Mesothelial cell of epicardium (in vitro differentiated cells): ENCODE results near the gene MAP4K5. TPM values are rescaled to one million over a fixed set of nuclear protein-coding genes. Genes with fewer than 3 reads are reported as not detected.
A peak's percentile ranks its signal among the peaks of the same experiment; 100 is the strongest.

Experiments
- DNase-seq, 2 experiments: peaks; one replicate each; pipeline ENCODE4 v3.0.0; 2021; ENCODE audit warnings: low spot score in 2 of 2; ENCODE audit not compliant: unreplicated experiment in 2 of 2
- H3K27ac Mint-ChIP-seq: 2 replicates; pipeline ENCODE4 v1.8.0; 2021; ENCODE audit warnings: mixed read lengths
- H3K27me3 Mint-ChIP-seq: 2 replicates; pipeline ENCODE4 v1.8.0; 2021; ENCODE audit warnings: low read depth, mixed read lengths
- H3K36me3 Mint-ChIP-seq: 2 replicates; pipeline ENCODE4 v1.8.0; 2021; ENCODE audit warnings: mixed read lengths
- H3K4me1 Mint-ChIP-seq: 2 replicates; pipeline ENCODE4 v1.8.0; 2021; ENCODE audit warnings: mixed read lengths
- H3K4me3 Mint-ChIP-seq: 2 replicates; pipeline ENCODE4 v1.8.0; 2021; ENCODE audit warnings: mild to moderate bottlenecking, moderate library complexity, mixed read lengths
- H3K9me3 Mint-ChIP-seq: 2 replicates; pipeline ENCODE4 v1.8.0; 2021; ENCODE audit warnings: mixed read lengths
- CTCF ChIP-seq: fragments of 200-600 bp; sonication (generic); IDR thresholded peaks from one replicate; pipeline ENCODE4 v1.5.0; 2021; ENCODE audit warnings: antibody characterized with exemption; ENCODE audit not compliant: unreplicated experiment
- total RNA-seq: library from RNA; stranded (reverse); gene quantifications from 3 replicates; pipeline ENCODE4 v1.2.1, GENCODE V29; 2021

The MAP4K5 gene
- total RNA-seq, 1 donor from 2014 or later: 95.4 TPM

GRCh38 chr14:50530794-50531365, 1.5 kb downstream of the MAP4K5 start:
- Mint-ChIP-seq H3K9me3 (no peaks in the 10 kb centered on the region), H3K36me3 (no peaks in the 10 kb centered on the region), H3K27me3 (peaks cover 1% of the 10 kb centered on the region), H3K4me3 (peak overlapping the region; percentile 91), H3K4me1 (peaks cover 43% of the 10 kb centered on the region), H3K27ac (peak overlapping the region; percentile 97)
- no peak for TF ChIP-seq CTCF
- no peak for DNase-seq

GRCh38 chr14:50530358-50530757, 2.0 kb downstream of the MAP4K5 start:
- H3K27me3 Mint-ChIP-seq: no peaks in the 10 kb centered on the region
- no peak for DNase-seq
- H3K36me3 Mint-ChIP-seq: no peaks in the 10 kb centered on the region
- peaks cover 43% of the 10 kb centered on the region for H3K4me1 Mint-ChIP-seq
- H3K9me3 Mint-ChIP-seq: no peaks in the 10 kb centered on the region
- no peak for TF ChIP-seq CTCF
- H3K4me3 Mint-ChIP-seq: peak overlapping the region; percentile 91
- peak overlapping the region; percentile 97 for H3K27ac Mint-ChIP-seq

- peak overlapping the region; percentile 97 for H3K27ac Mint-ChIP-seq
- H3K27me3 Mint-ChIP-seq: no peaks in the 10 kb centered on the region
Observed at GRCh38 chr14:50529288-50530179, 2.8 kb downstream of the MAP4K5 start.

GRCh38 chr14:50528000-50528399, 4.4 kb downstream of the MAP4K5 start:
- TF ChIP-seq CTCF: no peak
- Mint-ChIP-seq H3K27me3 (no peaks in the 10 kb centered on the region), H3K36me3 (no peaks in the 10 kb centered on the region), H3K27ac (peak overlapping the region; percentile 22), H3K4me1 (peaks cover 61% of the 10 kb centered on the region), H3K9me3 (no peaks in the 10 kb centered on the region), H3K4me3 (no peak overlapping the region)
- DNase-seq: no peak

More at GRCh38 chr14:50529288-50530179, 2.8 kb downstream of the MAP4K5 start:
- Mint-ChIP-seq H3K9me3 (no peaks in the 10 kb centered on the region), H3K36me3 (no peaks in the 10 kb centered on the region), H3K4me1 (peaks cover 51% of the 10 kb centered on the region), H3K4me3 (peak overlapping the region; percentile 91)
- TF ChIP-seq CTCF: no peak
- no peak for DNase-seq

- no peak overlapping the region for H3K4me3 Mint-ChIP-seq
- no peaks in the 10 kb centered on the region for H3K27me3 Mint-ChIP-seq
- H3K27ac Mint-ChIP-seq: peak overlapping the region; percentile 58
- no peak for TF ChIP-seq CTCF
- H3K4me1 Mint-ChIP-seq: peaks cover 51% of the 10 kb centered on the region
- DNase-seq: no peak
- no peaks in the 10 kb centered on the region for H3K9me3 Mint-ChIP-seq
- H3K36me3 Mint-ChIP-seq: no peaks in the 10 kb centered on the region
Observed at GRCh38 chr14:50524731-50525515, 7.4 kb downstream of the MAP4K5 start.
